BJ (cell line): Measurements from ENCODE around the gene C1QTNF2. TPM values are rescaled to one million over a fixed set of nuclear protein-coding genes. Genes with fewer than 3 reads are reported as not detected.
"Not testable (repeated sequence)": the region's sequence is repeated elsewhere in the genome, so short reads cannot be mapped to it uniquely, and the experiment has no call there.

Experiments
- CTCF ChIA-PET: fragments of 350-600 bp; formaldehyde crosslinking; extraction: SDS; loops from one replicate; lab custom pipeline; 2021; ENCODE audit warnings: antibody characterized with exemption, inconsistent platforms; lab: Yijun Ruan, JAX
- POLR2A ChIA-PET: fragments of 300-600 bp; sonication (Branson Sonifier 250); formaldehyde crosslinking; extraction: SDS; loops from one replicate; lab custom pipeline; 2021; ENCODE audit warnings: antibody characterized with exemption; lab: Charles Lee
- DNase-seq: peaks from one replicate; pipeline ENCODE4 v3.0.0-alpha.2; 2011; ENCODE audit warnings: low read depth
- H3K27me3 ChIP-seq: 2 replicates; pipeline ENCODE4 v1.6.0; 2011; ENCODE audit warnings: low read length; ENCODE audit not compliant: control insufficient read depth, insufficient read depth
- H3K36me3 ChIP-seq: 2 replicates; pipeline ENCODE4 v1.5.1; 2011; ENCODE audit warnings: low read length; ENCODE audit not compliant: control insufficient read depth, insufficient read depth
- H3K4me3 ChIP-seq: 2 replicates; pipeline ENCODE4 v1.5.1; 2011; ENCODE audit warnings: low read depth, mild to moderate bottlenecking, control low read depth, low read length
- CTCF ChIP-seq: IDR thresholded peaks from 2 replicates; pipeline ENCODE4 v1.5.1; 2011; ENCODE audit warnings: low read depth, mild to moderate bottlenecking, control low read depth, inconsistent platforms, low read length, moderate library complexity; ENCODE audit not compliant: insufficient read depth
- polyA plus RNA-seq: library from polyadenylated mRNA; depleted of rRNA; stranded (reverse); fragments of >200 nt; gene quantifications from 2 replicates; pipeline ENCODE4 v1.2.3, GENCODE V29; 2011

Gene C1QTNF2
- polyA plus RNA-seq, 1 experiment, result 0.98 TPM

GRCh38 chr5:160341309-160341870 lies 29.0 kb downstream of the C1QTNF2 start:
- ChIA-PET POLR2A (no interaction called here), CTCF (interaction anchor here (7.5 kb wide), 1 partner anchor 319 kb away, joined by 193 read pairs; no protein-coding TSS in a partner anchor)
- Histone ChIP-seq H3K4me3 (no peak overlapping the region), H3K36me3 (no peaks in the 10 kb centered on the region), H3K27me3 (no peaks in the 10 kb centered on the region)
- no peak for DNase-seq
- no peak for TF ChIP-seq CTCF

GRCh38 chr5:160340513-160340912 lies 29.9 kb downstream of the C1QTNF2 start:
- DNase-seq, POLR2A ChIA-PET, H3K27me3 ChIP-seq, H3K4me3 ChIP-seq, H3K36me3 ChIP-seq, CTCF ChIA-PET: not testable (repeated sequence)

GRCh38 chr5:160339406-160340130 lies 30.9 kb downstream of the C1QTNF2 start:
- Histone ChIP-seq H3K4me3 (no peak overlapping the region), H3K27me3 (no peaks in the 10 kb centered on the region), H3K36me3 (no peaks in the 10 kb centered on the region)
- CTCF ChIA-PET, result no interaction called here
- DNase-seq, result no peak
- TF ChIP-seq CTCF, result no peak
- POLR2A ChIA-PET, result no interaction called here

GRCh38 chr5:160334716-160335115 lies 35.7 kb downstream of the C1QTNF2 start:
- POLR2A ChIA-PET, H3K4me3 ChIP-seq, H3K27me3 ChIP-seq, DNase-seq, H3K36me3 ChIP-seq: not testable (repeated sequence)
- CTCF ChIA-PET, result interaction anchor here (0.6 kb wide), 1 partner anchor 355 kb away, joined by 3 read pairs; no protein-coding TSS in a partner anchor

- Histone ChIP-seq H3K27me3 (no peaks in the 10 kb centered on the region), H3K36me3 (no peaks in the 10 kb centered on the region), H3K4me3 (no peak overlapping the region)
- no peak for TF ChIP-seq CTCF
- POLR2A ChIA-PET, result no interaction called here
- CTCF ChIA-PET, result interaction anchor here (0.5 to 1.3 kb wide), 4 partner anchors 11 to 816 kb away, joined by 3 to 6 read pairs (median 3); no protein-coding TSS in a partner anchor
- DNase-seq, result no peak
These were observed 36.7 kb downstream of the C1QTNF2 start for GRCh38 chr5:160333721-160334120.

GRCh38 chr5:160330212-160330611 lies 40.2 kb downstream of the C1QTNF2 start:
- CTCF ChIA-PET, result interaction anchor here (1.3 kb wide), 1 partner anchor 15 kb away, joined by 5 read pairs; no protein-coding TSS in a partner anchor
- POLR2A ChIA-PET, result no interaction called here
- Histone ChIP-seq H3K36me3 (no peaks in the 10 kb centered on the region), H3K27me3 (0 out of 2 replicates have a peak, but pooled peaks cover 1% of the 10 kb centered on the region), H3K4me3 (no peak overlapping the region)
- DNase-seq, result no peak
- TF ChIP-seq CTCF, result no peak
